ENCODE data around the gene KCTD15. TPM values are rescaled to one million over a fixed set of nuclear protein-coding genes. Genes with fewer than 3 reads are reported as not detected.

Gene KCTD15
- polyA plus RNA-seq, 4 donors, result 0.67 to 18.8 (median 8.4) TPM

- no peak for FAIRE-seq
- no peak for DNase-seq
- no peak overlapping the region for H3K27ac ChIP-seq (ENCODE audit: low read depth in 1 of 3, low read length in 2 of 3)
- H3K27me3 ChIP-seq (ENCODE audit: control insufficient read depth in 3 of 3, insufficient read depth in 3 of 3, low read length in 3 of 3), result peaks cover 0 to 15% (median 3%) of the 10 kb centered on the region in 3 donors
- WGBS, 3 donors, result 73 to 80% (median 75%) methylated on average over 6 of the region's 6 CpGs
- peaks cover 0 to 42% (median 0%) of the 10 kb centered on the region in 3 donors for H3K4me1 ChIP-seq (ENCODE audit: control insufficient read depth in 3 of 3, insufficient read depth in 2 of 3, low read depth in 1 of 3, low read length in 2 of 3)
- no peaks in the 10 kb centered on the region for H3K9me3 ChIP-seq (ENCODE audit: control insufficient read depth in 2 of 2, insufficient read depth in 1 of 2, low read depth in 1 of 2, low read length in 1 of 2)
- no peak overlapping the region for H3K4me3 ChIP-seq (ENCODE audit: low read depth in 1 of 3, low read length in 3 of 3)
- H3K36me3 ChIP-seq (ENCODE audit: control insufficient read depth in 3 of 3, insufficient read depth in 2 of 3, low read depth in 1 of 3, low read length in 3 of 3), result no peaks in the 10 kb centered on the region
Measured at GRCh38 chr19:33774751-33775150, 21.9 kb upstream of the KCTD15 start.

DNA sequence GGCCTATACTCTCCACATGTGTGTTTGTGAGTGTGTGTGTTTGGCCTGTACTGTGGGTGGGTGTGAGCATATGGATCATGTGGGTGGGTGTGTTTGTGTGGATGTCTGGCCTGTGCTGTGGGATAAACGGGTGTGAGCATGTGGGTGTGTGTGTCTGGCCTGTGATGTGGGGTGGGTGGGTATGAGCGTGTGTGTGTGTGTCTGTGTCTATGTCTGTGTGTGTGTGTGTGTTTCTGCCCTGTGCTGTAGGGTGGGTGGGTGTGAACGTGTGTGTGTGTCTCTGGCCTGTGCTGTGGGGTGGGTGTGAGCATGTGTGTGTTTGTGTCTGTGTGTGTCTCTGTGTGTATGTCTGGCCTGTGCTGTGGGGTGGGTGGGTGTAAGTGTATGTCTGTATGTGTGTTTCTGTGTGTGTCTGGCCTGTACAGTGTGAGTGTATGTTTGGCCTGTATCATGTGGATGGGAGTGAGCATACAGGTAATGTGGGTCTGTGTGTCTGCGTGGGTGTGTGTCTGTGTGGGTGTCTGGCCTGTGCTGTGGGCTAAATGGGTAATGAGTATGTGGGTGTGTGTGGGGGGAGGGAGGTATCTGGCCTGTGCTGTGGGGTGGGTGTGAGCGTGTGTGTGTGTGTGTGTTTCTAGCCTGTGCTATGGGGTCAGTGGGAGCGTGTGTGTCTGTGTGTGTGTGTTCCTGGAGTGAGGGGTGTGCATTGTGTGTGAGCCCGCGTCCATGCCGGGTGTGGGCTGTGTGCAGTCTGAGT is 20.8 kb upstream of the KCTD15 start:
- H3K9me3 ChIP-seq (ENCODE audit: control insufficient read depth in 2 of 2, insufficient read depth in 1 of 2, low read depth in 1 of 2, low read length in 1 of 2), result no peaks in the 10 kb centered on the region
- H3K36me3 ChIP-seq (ENCODE audit: control insufficient read depth in 3 of 3, insufficient read depth in 2 of 3, low read depth in 1 of 3, low read length in 3 of 3), result no peaks in the 10 kb centered on the region
- no peak for DNase-seq
- peaks cover 0 to 17% (median 3%) of the 10 kb centered on the region in 3 donors for H3K27me3 ChIP-seq (ENCODE audit: control insufficient read depth in 3 of 3, insufficient read depth in 3 of 3, low read length in 3 of 3)
- no peak overlapping the region for H3K4me3 ChIP-seq (ENCODE audit: low read depth in 1 of 3, low read length in 3 of 3)
- H3K4me1 ChIP-seq (ENCODE audit: control insufficient read depth in 3 of 3, insufficient read depth in 2 of 3, low read depth in 1 of 3, low read length in 2 of 3), result peaks cover 0 to 42% (median 0%) of the 10 kb centered on the region in 3 donors
- WGBS, 3 donors, result 75 to 84% (median 79%) methylated on average over 9 of the region's 9 CpGs
- FAIRE-seq, result no peak
- no peak overlapping the region for H3K27ac ChIP-seq (ENCODE audit: low read depth in 1 of 3, low read length in 2 of 3)

DNA sequence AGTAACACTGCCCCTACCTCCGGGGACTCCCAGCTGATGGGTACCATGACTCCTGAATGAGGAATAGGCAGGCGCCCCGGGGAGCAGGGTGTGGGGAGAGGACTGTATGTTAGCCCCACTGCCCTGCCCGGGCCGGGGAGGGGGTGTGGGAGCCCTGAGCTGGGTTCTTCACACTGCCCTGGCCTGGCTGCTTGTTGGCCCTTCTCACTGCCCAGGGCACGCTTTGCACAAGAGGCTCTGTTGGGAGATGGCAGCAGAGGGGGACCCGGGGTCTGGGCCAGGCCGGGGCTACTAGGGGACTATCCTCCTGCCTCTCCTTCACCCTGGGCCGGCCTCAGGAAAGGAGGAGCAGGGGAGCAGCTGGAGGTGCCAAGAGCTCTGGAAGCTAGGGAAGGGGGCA is 19.3 kb upstream of the KCTD15 start:
- Histone ChIP-seq H3K4me1 (ENCODE audit: control insufficient read depth in 3 of 3, insufficient read depth in 2 of 3, low read depth in 1 of 3, low read length in 2 of 3) (peaks cover 0 to 38% (median 0%) of the 10 kb centered on the region in 3 donors), H3K27ac (ENCODE audit: low read depth in 1 of 3, low read length in 2 of 3) (no peak overlapping the region), H3K4me3 (ENCODE audit: low read depth in 1 of 3, low read length in 3 of 3) (no peak overlapping the region), H3K27me3 (ENCODE audit: control insufficient read depth in 3 of 3, insufficient read depth in 3 of 3, low read length in 3 of 3) (peaks cover 0 to 21% (median 3%) of the 10 kb centered on the region in 3 donors), H3K36me3 (ENCODE audit: control insufficient read depth in 3 of 3, insufficient read depth in 2 of 3, low read depth in 1 of 3, low read length in 3 of 3) (no peaks in the 10 kb centered on the region), H3K9me3 (ENCODE audit: control insufficient read depth in 2 of 2, insufficient read depth in 1 of 2, low read depth in 1 of 2, low read length in 1 of 2) (no peaks in the 10 kb centered on the region)
- DNase-seq, result no peak
- 75 to 83% (median 78%) methylated on average over 8 to 9 of the region's 9 CpGs for WGBS, 3 donors
- no peak for FAIRE-seq

- WGBS, 3 donors, result 51 to 55% (median 54%) methylated on average over 14 to 17 of the region's 17 CpGs
Measured at GRCh38 chr19:33777753-33778088, 18.9 kb upstream of the KCTD15 start.

GRCh38 chr19:33778089-33778791 is 18.4 kb upstream of the KCTD15 start:
- H3K9me3 ChIP-seq (ENCODE audit: control insufficient read depth in 2 of 2, insufficient read depth in 1 of 2, low read depth in 1 of 2, low read length in 1 of 2), result no peaks in the 10 kb centered on the region
- WGBS, 3 donors, result 17 to 26% (median 17%) methylated on average over 33 to 49 of the region's 49 CpGs
- peaks cover 0 to 21% (median 3%) of the 10 kb centered on the region in 3 donors for H3K27me3 ChIP-seq (ENCODE audit: control insufficient read depth in 3 of 3, insufficient read depth in 3 of 3, low read length in 3 of 3)
- no peak overlapping the region for H3K27ac ChIP-seq (ENCODE audit: low read depth in 1 of 3, low read length in 2 of 3)
- no peak overlapping the region for H3K4me3 ChIP-seq (ENCODE audit: low read depth in 1 of 3, low read length in 3 of 3)
- peak; percentile 69 to 89 for DNase-seq
- FAIRE-seq, result no peak
- H3K4me1 ChIP-seq (ENCODE audit: control insufficient read depth in 3 of 3, insufficient read depth in 2 of 3, low read depth in 1 of 3, low read length in 2 of 3), result peaks cover 0 to 34% (median 0%) of the 10 kb centered on the region in 3 donors
- no peaks in the 10 kb centered on the region for H3K36me3 ChIP-seq (ENCODE audit: control insufficient read depth in 3 of 3, insufficient read depth in 2 of 3, low read depth in 1 of 3, low read length in 3 of 3)

More at GRCh38 chr19:33777753-33778088, 18.9 kb upstream of the KCTD15 start:
- Histone ChIP-seq H3K4me1 (ENCODE audit: control insufficient read depth in 3 of 3, insufficient read depth in 2 of 3, low read depth in 1 of 3, low read length in 2 of 3) (peaks cover 0 to 38% (median 0%) of the 10 kb centered on the region in 3 donors), H3K9me3 (ENCODE audit: control insufficient read depth in 2 of 2, insufficient read depth in 1 of 2, low read depth in 1 of 2, low read length in 1 of 2) (no peaks in the 10 kb centered on the region), H3K27me3 (ENCODE audit: control insufficient read depth in 3 of 3, insufficient read depth in 3 of 3, low read length in 3 of 3) (peaks cover 0 to 21% (median 3%) of the 10 kb centered on the region in 3 donors), H3K36me3 (ENCODE audit: control insufficient read depth in 3 of 3, insufficient read depth in 2 of 3, low read depth in 1 of 3, low read length in 3 of 3) (no peaks in the 10 kb centered on the region), H3K27ac (ENCODE audit: low read depth in 1 of 3, low read length in 2 of 3) (no peak overlapping the region), H3K4me3 (ENCODE audit: low read depth in 1 of 3, low read length in 3 of 3) (no peak overlapping the region)
- no peak for FAIRE-seq
- DNase-seq, result no peak

DNA sequence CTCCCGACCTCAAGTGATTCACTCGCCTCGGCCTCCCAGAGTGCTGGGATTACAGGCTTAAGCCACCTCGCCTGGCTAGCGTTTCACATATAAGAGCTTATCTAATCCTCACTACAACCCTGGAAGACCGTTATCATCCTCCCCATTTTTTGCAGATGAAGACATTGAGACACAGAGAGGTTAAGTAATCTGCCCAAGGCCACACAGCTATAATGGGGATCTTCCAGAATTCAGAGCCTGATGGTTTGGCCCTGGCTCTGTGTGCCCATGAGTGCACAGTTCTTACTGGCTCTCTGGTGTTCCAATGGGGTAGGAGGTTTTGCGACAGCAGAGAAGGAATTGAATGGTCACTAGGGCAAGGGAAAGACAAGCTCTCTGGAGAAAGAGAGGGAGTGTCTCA is 16.8 kb upstream of the KCTD15 start:
- Histone ChIP-seq H3K27me3 (ENCODE audit: control insufficient read depth in 3 of 3, insufficient read depth in 3 of 3, low read length in 3 of 3) (peaks cover 0 to 21% (median 3%) of the 10 kb centered on the region in 3 donors), H3K4me3 (ENCODE audit: low read depth in 1 of 3, low read length in 3 of 3) (no peak overlapping the region), H3K9me3 (ENCODE audit: control insufficient read depth in 2 of 2, insufficient read depth in 1 of 2, low read depth in 1 of 2, low read length in 1 of 2) (no peaks in the 10 kb centered on the region), H3K36me3 (ENCODE audit: control insufficient read depth in 3 of 3, insufficient read depth in 2 of 3, low read depth in 1 of 3, low read length in 3 of 3) (no peaks in the 10 kb centered on the region), H3K4me1 (ENCODE audit: control insufficient read depth in 3 of 3, insufficient read depth in 2 of 3, low read depth in 1 of 3, low read length in 2 of 3) (peaks cover 0 to 18% (median 0%) of the 10 kb centered on the region in 3 donors), H3K27ac (ENCODE audit: low read depth in 1 of 3, low read length in 2 of 3) (no peak overlapping the region)
- DNase-seq (no peak), FAIRE-seq (no peak)
- WGBS, 3 donors, result 69 to 85% (median 84%) methylated on average over 7 of the region's 7 CpGs

- FAIRE-seq (no peak), DNase-seq (no peak)
- Histone ChIP-seq H3K27me3 (ENCODE audit: control insufficient read depth in 3 of 3, insufficient read depth in 3 of 3, low read length in 3 of 3) (peaks cover 0 to 21% (median 3%) of the 10 kb centered on the region in 3 donors), H3K36me3 (ENCODE audit: control insufficient read depth in 3 of 3, insufficient read depth in 2 of 3, low read depth in 1 of 3, low read length in 3 of 3) (no peaks in the 10 kb centered on the region), H3K9me3 (ENCODE audit: control insufficient read depth in 2 of 2, insufficient read depth in 1 of 2, low read depth in 1 of 2, low read length in 1 of 2) (no peaks in the 10 kb centered on the region), H3K4me3 (ENCODE audit: low read depth in 1 of 3, low read length in 3 of 3) (no peak overlapping the region), H3K4me1 (ENCODE audit: control insufficient read depth in 3 of 3, insufficient read depth in 2 of 3, low read depth in 1 of 3, low read length in 2 of 3) (peaks cover 0 to 14% (median 0%) of the 10 kb centered on the region in 3 donors), H3K27ac (ENCODE audit: low read depth in 1 of 3, low read length in 2 of 3) (no peak overlapping the region)
- WGBS, 3 donors, result 50 to 64% (median 54%) methylated on average over 6 of the region's 6 CpGs
Measured at GRCh38 chr19:33780251-33780650, 16.4 kb upstream of the KCTD15 start.

- no peak for FAIRE-seq
- H3K4me3 ChIP-seq (ENCODE audit: low read depth in 1 of 3, low read length in 3 of 3), result no peak overlapping the region
Measured at GRCh38 chr19:33780746-33781145, 15.9 kb upstream of the KCTD15 start.

More at GRCh38 chr19:33780746-33781145, 15.9 kb upstream of the KCTD15 start:
- H3K9me3 ChIP-seq (ENCODE audit: control insufficient read depth in 2 of 2, insufficient read depth in 1 of 2, low read depth in 1 of 2, low read length in 1 of 2), result no peaks in the 10 kb centered on the region
- peaks cover 0 to 14% (median 0%) of the 10 kb centered on the region in 3 donors for H3K4me1 ChIP-seq (ENCODE audit: control insufficient read depth in 3 of 3, insufficient read depth in 2 of 3, low read depth in 1 of 3, low read length in 2 of 3)
- no peaks in the 10 kb centered on the region for H3K36me3 ChIP-seq (ENCODE audit: control insufficient read depth in 3 of 3, insufficient read depth in 2 of 3, low read depth in 1 of 3, low read length in 3 of 3)
- no peak overlapping the region for H3K27ac ChIP-seq (ENCODE audit: low read depth in 1 of 3, low read length in 2 of 3)
- WGBS, 3 donors, result 56 to 73% (median 58%) methylated on average over 12 of the region's 12 CpGs
- H3K27me3 ChIP-seq (ENCODE audit: control insufficient read depth in 3 of 3, insufficient read depth in 3 of 3, low read length in 3 of 3), result peaks cover 0 to 21% (median 3%) of the 10 kb centered on the region in 3 donors
- no peak for DNase-seq
